Urinary bladder (tissue), 4 donors: Measurements from ENCODE around the gene CCDC85C. TPM values are rescaled to one million over a fixed set of nuclear protein-coding genes. Genes with fewer than 3 reads are reported as not detected.

Experiments
- DNase-seq: peaks from one replicate; pipeline ENCODE4 v3.0.0-alpha.2; 2015; ENCODE audit errors: extremely low spot score
- H3K27ac ChIP-seq: one replicate; pipeline ENCODE4 v1.5.1; 2013; ENCODE audit warnings: low read depth, mild to moderate bottlenecking, moderate library complexity
- H3K36me3 ChIP-seq: one replicate; pipeline ENCODE4 v1.6.1; 2013; ENCODE audit warnings: mild to moderate bottlenecking, moderate library complexity; ENCODE audit not compliant: insufficient read depth
- H3K4me1 ChIP-seq: one replicate; pipeline ENCODE4 v1.6.1; 2013; ENCODE audit warnings: mild to moderate bottlenecking, moderate library complexity; ENCODE audit not compliant: insufficient read depth
- H3K4me3 ChIP-seq: one replicate; pipeline ENCODE4 v1.5.1; 2013; ENCODE audit warnings: low read depth, low read length
- WGBS: extraction: QIAGEN DNeasy Blood & Tissue Kit; methylation state at CpG from one replicate; pipeline ENCODE4 v1.1.7; 2013; 5-methylcytosine and 5-hydroxymethylcytosine counted together
- polyA plus RNA-seq: library from polyadenylated mRNA; stranded (reverse); fragments of 200-250 nt; gene quantifications from one replicate; pipeline ENCODE4 v1.2.3, GENCODE V29; 2013
- total RNA-seq: library from RNA; depleted of rRNA; stranded (reverse); fragments of >200 nt; gene quantifications from one replicate; pipeline ENCODE4 v1.2.3, GENCODE V29; 2014
- donor health status: healthy with polysubstance abuse.
- donor health status: healthy.

Gene CCDC85C
- total and polyA plus RNA-seq, 2 donors = 5.8 to 36.0 TPM

- WGBS = 95% methylated on average over 11 of the region's 11 CpGs
Observed at GRCh38 chr14:99581938-99582337, 22.1 kb downstream of the CCDC85C start.

GRCh38 chr14:99581374-99581773 lies 22.6 kb downstream of the CCDC85C start:
- H3K36me3 ChIP-seq = no peaks in the 10 kb centered on the region
- no peaks in the 10 kb centered on the region for H3K4me1 ChIP-seq
- DNase-seq = no peak
- H3K27ac ChIP-seq = no peak overlapping the region
- H3K4me3 ChIP-seq = no peak overlapping the region
- WGBS = 91% methylated on average over 16 of the region's 16 CpGs

More at GRCh38 chr14:99581938-99582337, 22.1 kb downstream of the CCDC85C start:
- DNase-seq = no peak
- no peaks in the 10 kb centered on the region for H3K36me3 ChIP-seq
- no peak overlapping the region for H3K4me3 ChIP-seq
- H3K27ac ChIP-seq = no peak overlapping the region
- no peaks in the 10 kb centered on the region for H3K4me1 ChIP-seq

GRCh38 chr14:99579903-99580571 lies 24.0 kb downstream of the CCDC85C start:
- WGBS = 34% methylated on average over 14 of the region's 14 CpGs
- peak overlapping the region; percentile 70 for H3K27ac ChIP-seq

GRCh38 chr14:99579120-99579836 lies 24.7 kb downstream of the CCDC85C start:
- no peaks in the 10 kb centered on the region for H3K4me1 ChIP-seq

More at GRCh38 chr14:99579903-99580571, 24.0 kb downstream of the CCDC85C start:
- H3K4me3 ChIP-seq = no peak overlapping the region
- H3K36me3 ChIP-seq = no peaks in the 10 kb centered on the region
- DNase-seq = no peak
- H3K4me1 ChIP-seq = no peaks in the 10 kb centered on the region

GRCh38 chr14:99578541-99579101 lies 25.4 kb downstream of the CCDC85C start:
- H3K4me1 ChIP-seq = no peaks in the 10 kb centered on the region
- DNase-seq = no peak
- H3K4me3 ChIP-seq = no peak overlapping the region
- peak overlapping the region; percentile 64 for H3K27ac ChIP-seq
- no peaks in the 10 kb centered on the region for H3K36me3 ChIP-seq
- 21% methylated on average over 12 of the region's 12 CpGs for WGBS

More at GRCh38 chr14:99579120-99579836, 24.7 kb downstream of the CCDC85C start:
- H3K27ac ChIP-seq = peak overlapping the region; percentile 70
- no peak overlapping the region for H3K4me3 ChIP-seq
- 73% methylated on average over 11 of the region's 11 CpGs for WGBS
- no peak for DNase-seq
- no peaks in the 10 kb centered on the region for H3K36me3 ChIP-seq

GRCh38 chr14:99576761-99577705 lies 27.0 kb downstream of the CCDC85C start:
- WGBS = 64% methylated on average over 26 of the region's 26 CpGs
- no peak for DNase-seq
- H3K27ac ChIP-seq = no peak overlapping the region
- no peaks in the 10 kb centered on the region for H3K36me3 ChIP-seq
- H3K4me3 ChIP-seq = no peak overlapping the region
- no peaks in the 10 kb centered on the region for H3K4me1 ChIP-seq

- Histone ChIP-seq H3K27ac (peak overlapping the region; percentile 70), H3K4me3 (no peak overlapping the region), H3K4me1 (no peaks in the 10 kb centered on the region), H3K36me3 (no peaks in the 10 kb centered on the region)
- no peak for DNase-seq
- 56% methylated on average over 5 of the region's 5 CpGs for WGBS
Observed at GRCh38 chr14:99576304-99576703, 27.7 kb downstream of the CCDC85C start.

GRCh38 chr14:99575043-99576023 lies 28.7 kb downstream of the CCDC85C start:
- WGBS = 57% methylated on average over 22 of the region's 22 CpGs

GRCh38 chr14:99574099-99574880 lies 29.7 kb downstream of the CCDC85C start:
- H3K27ac ChIP-seq = peak overlapping the region; percentile 48
- no peaks in the 10 kb centered on the region for H3K4me1 ChIP-seq
- WGBS = 25% methylated on average over 11 of the region's 11 CpGs
- no peaks in the 10 kb centered on the region for H3K36me3 ChIP-seq
- DNase-seq = no peak
- no peak overlapping the region for H3K4me3 ChIP-seq

More at GRCh38 chr14:99575043-99576023, 28.7 kb downstream of the CCDC85C start:
- Histone ChIP-seq H3K27ac (peak overlapping the region; percentile 70), H3K36me3 (no peaks in the 10 kb centered on the region), H3K4me3 (no peak overlapping the region), H3K4me1 (no peaks in the 10 kb centered on the region)
- no peak for DNase-seq

GRCh38 chr14:99573436-99574098 lies 30.4 kb downstream of the CCDC85C start:
- 68% methylated on average over 15 of the region's 15 CpGs for WGBS
- no peak overlapping the region for H3K4me3 ChIP-seq
- H3K27ac ChIP-seq = no peak overlapping the region
- H3K4me1 ChIP-seq = no peaks in the 10 kb centered on the region
- no peak for DNase-seq
- no peaks in the 10 kb centered on the region for H3K36me3 ChIP-seq

- no peaks in the 10 kb centered on the region for H3K36me3 ChIP-seq
- DNase-seq = no peak
- H3K4me3 ChIP-seq = no peak overlapping the region
- H3K4me1 ChIP-seq = no peaks in the 10 kb centered on the region
- H3K27ac ChIP-seq = no peak overlapping the region
- WGBS = 79% methylated on average over 16 of the region's 16 CpGs
Observed at GRCh38 chr14:99573000-99573330, 31.0 kb downstream of the CCDC85C start.
